Stimulated activated CD4-positive, alpha-beta T cell treated with anti-CD3 and anti-CD28 coated beads, Interleukin-15, amount 100 ng/mL, for 1 hour (primary cell): ENCODE measurements around the gene THOC2.
"Not testable (repeated sequence)": the region's sequence is repeated elsewhere in the genome, so short reads cannot be mapped to it uniquely, and the experiment has no call there.

Experiments used
- DNase-seq, 2 donors: peaks; one replicate each; pipeline ENCODE4 v3.0.0-alpha.2; 2020; ENCODE audit warnings: low read depth in 1 of 2, low spot score in 1 of 2

THOC2 gene

GRCh38 chrX:123574027-123574426 lies 158.8 kb downstream of the THOC2 start:
- DNase-seq = not testable (repeated sequence)

GRCh38 chrX:123570011-123570590 lies 162.8 kb downstream of the THOC2 start:
- no peak for DNase-seq

GRCh38 chrX:123563167-123563566 lies 169.7 kb downstream of the THOC2 start:
- DNase-seq = no peak

DNA sequence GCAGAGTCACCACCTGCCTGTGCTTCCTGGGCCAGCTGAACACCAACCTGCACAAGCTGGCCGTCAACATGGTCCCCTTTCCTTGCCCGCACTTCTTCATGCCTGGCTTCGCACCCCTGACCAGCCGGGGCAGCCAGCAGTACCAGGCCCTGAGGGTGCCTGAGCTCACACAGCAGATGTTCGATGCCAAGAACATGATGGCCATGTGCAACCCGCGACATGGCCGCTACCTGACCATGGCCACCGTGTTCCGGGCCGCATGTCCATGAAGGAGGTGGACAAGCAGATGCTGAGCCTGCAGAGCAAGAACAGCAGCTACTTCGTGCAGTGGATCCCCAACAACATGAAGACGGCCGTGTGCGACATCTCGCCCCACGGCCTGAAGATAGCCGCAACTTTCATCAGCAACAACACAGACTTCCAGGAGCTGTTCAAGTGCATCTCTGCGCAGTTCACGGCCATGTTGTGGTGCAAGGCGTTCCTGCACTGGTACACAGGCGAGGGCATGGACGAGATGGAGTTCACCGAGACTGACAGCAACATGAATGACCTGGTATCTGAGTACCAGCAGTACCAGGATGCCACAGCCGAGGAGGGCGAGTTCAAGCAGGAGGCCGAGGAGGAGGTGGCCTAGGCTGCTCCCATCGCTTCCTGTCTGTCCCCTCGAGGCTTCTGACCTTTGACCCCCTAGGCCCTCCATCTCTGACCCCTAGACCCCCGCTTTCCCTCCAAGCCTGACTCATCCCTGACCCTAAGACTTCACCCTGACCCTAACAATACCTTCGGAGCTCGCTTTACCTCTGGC lies 170.3 kb downstream of the THOC2 start:
- DNase-seq = no peak

GRCh38 chrX:123561439-123562215 lies 171.2 kb downstream of the THOC2 start:
- DNase-seq = no peak

GRCh38 chrX:123550829-123551228 lies 182.0 kb downstream of the THOC2 start:
- no peak for DNase-seq
